Breast epithelium (tissue), 3 donors: Measurements from ENCODE around the gene DIP2B.

Source experiments
- CTCF ChIP-seq, 3 donors: fragments of 450-650 bp; IDR thresholded peaks; one replicate each; pipeline ENCODE4 v1.5.1; 2016 to 2017; ENCODE audit warnings: antibody characterized with exemption in 3 of 3, mild to moderate bottlenecking in 3 of 3, moderate library complexity in 3 of 3
- POLR2A ChIP-seq: fragments of 450-650 bp; IDR thresholded peaks from one replicate; pipeline ENCODE4 v1.6.1; 2016; ENCODE audit warnings: antibody characterized with exemption, mild to moderate bottlenecking, moderate library complexity

- no peak for TF ChIP-seq POLR2A
- TF ChIP-seq CTCF (IDR thresholded peaks at IDR 0.05): no peak
Measured at GRCh38 chr12:50564237-50564947, 59.6 kb downstream of the DIP2B start.
